Neural progenitor cell (in vitro differentiated cells): ENCODE measurements around the gene NRAS. TPM values are rescaled to one million over a fixed set of nuclear protein-coding genes. Genes with fewer than 3 reads are reported as not detected.

Experiments
- DNase-seq: peaks from one replicate; pipeline ENCODE4 v3.0.0-alpha.2; 2016; ENCODE audit warnings: low spot score
- H2AFZ ChIP-seq: fragments of 200-600 bp; sonication (generic); replicated peaks from 2 replicates; pipeline ENCODE4 v1.6.1; 2016; ENCODE audit warnings: antibody characterized with exemption
- H3F3A ChIP-seq: fragments of 200-600 bp; sonication (generic); 2 replicates; pipeline ENCODE4 v1.6.1; 2016; ENCODE audit warnings: antibody characterized with exemption, low read depth
- H3K27ac ChIP-seq: fragments of 200-600 bp; sonication (generic); 2 replicates; pipeline ENCODE4 v1.5.1; 2016; ENCODE audit warnings: mild to moderate bottlenecking
- H3K27me3 ChIP-seq: fragments of 200-600 bp; sonication (generic); 2 replicates; pipeline ENCODE4 v1.6.1; 2016; ENCODE audit warnings: mild to moderate bottlenecking, moderate library complexity
- H3K36me3 ChIP-seq: fragments of 200-600 bp; sonication (generic); 2 replicates; pipeline ENCODE4 v1.5.1; 2016
- H3K4me1 ChIP-seq: fragments of 200-600 bp; sonication (generic); 2 replicates; pipeline ENCODE4 v1.6.1; 2016; ENCODE audit warnings: mixed run types
- H3K4me2 ChIP-seq: fragments of 200-600 bp; sonication (generic); 2 replicates; pipeline ENCODE4 v1.6.1; 2016
- H3K4me3 ChIP-seq: fragments of 200-600 bp; sonication (generic); 2 replicates; pipeline ENCODE4 v1.5.1; 2016
- H3K79me2 ChIP-seq: fragments of 200-600 bp; sonication (generic); 2 replicates; pipeline ENCODE4 v1.6.1; 2016; ENCODE audit warnings: low read depth
- H3K9ac ChIP-seq: fragments of 200-600 bp; sonication (generic); 2 replicates; pipeline ENCODE4 v1.6.1; 2016
- H3K9me3 ChIP-seq: fragments of 200-600 bp; sonication (generic); 2 replicates; pipeline ENCODE4 v1.5.1; 2016; ENCODE audit warnings: low read depth
- H4K20me1 ChIP-seq: fragments of 200-600 bp; sonication (generic); 2 replicates; pipeline ENCODE4 v1.6.1; 2016; ENCODE audit warnings: low read depth
- H3K27ac Mint-ChIP-seq: 3 replicates; pipeline ENCODE4 v1.8.0; 2021; ENCODE audit warnings: mixed read lengths
- H3K27me3 Mint-ChIP-seq: 2 replicates; pipeline ENCODE4 v1.8.0; 2022; ENCODE audit warnings: low read depth, mild to moderate bottlenecking, inconsistent platforms, moderate library complexity, mixed read lengths; ENCODE audit not compliant: insufficient read depth
- H3K36me3 Mint-ChIP-seq: 3 replicates; pipeline ENCODE4 v1.8.0; 2021; ENCODE audit warnings: mixed read lengths
- H3K4me1 Mint-ChIP-seq: 3 replicates; pipeline ENCODE4 v1.8.0; 2021; ENCODE audit warnings: mixed read lengths
- H3K4me3 Mint-ChIP-seq: 3 replicates; pipeline ENCODE4 v1.8.0; 2021; ENCODE audit warnings: mild to moderate bottlenecking, moderate library complexity, mixed read lengths
- H3K9me3 Mint-ChIP-seq: 3 replicates; pipeline ENCODE4 v1.8.0; 2020; ENCODE audit warnings: mixed read lengths
- CTCF ChIP-seq: fragments of 200-600 bp; sonication (generic); IDR thresholded peaks from 2 replicates; pipeline ENCODE4 v1.5.1; 2017; ENCODE audit warnings: antibody characterized with exemption, mild to moderate bottlenecking
- EZH2 ChIP-seq: fragments of 200-600 bp; sonication (generic); IDR thresholded peaks from 2 replicates; pipeline ENCODE4 v1.6.1; 2017; ENCODE audit warnings: antibody characterized with exemption, mild to moderate bottlenecking, moderate library complexity
- EZH2phosphoT487 ChIP-seq: fragments of 200-600 bp; sonication (generic); IDR thresholded peaks from 2 replicates; pipeline ENCODE4 v1.6.1; 2017; ENCODE audit warnings: antibody characterized with exemption
- total RNA-seq: library from RNA; depleted of rRNA; stranded (reverse); fragments of >200 nt; gene quantifications from 2 replicates; pipeline ENCODE4 v1.2.3, GENCODE V29; 2015; ENCODE audit warnings: low replicate concordance

The NRAS gene
- total RNA-seq, 1 donor from 2014 or later = 169 TPM

- Histone ChIP-seq H3K36me3 (peaks cover 19% of the 10 kb centered on the region), H2AFZ (no peak overlapping the region), H3K9ac (no peak overlapping the region), H3K27ac (no peak overlapping the region), H3F3A (no peaks in the 10 kb centered on the region), H3K4me3 (no peak overlapping the region), H3K79me2 (peaks cover 100% of the 10 kb centered on the region), H4K20me1 (peaks cover 100% of the 10 kb centered on the region), H3K27me3 (no peaks in the 10 kb centered on the region), H3K4me2 (no peak overlapping the region), H3K9me3 (no peaks in the 10 kb centered on the region), H3K4me1 (peaks cover 15% of the 10 kb centered on the region)
- no peak for TF ChIP-seq CTCF
- TF ChIP-seq EZH2phosphoT487 = no peak
- TF ChIP-seq EZH2 = no peak
- no peaks in the 10 kb centered on the region for H3K27me3 Mint-ChIP-seq
- H3K4me1 Mint-ChIP-seq = peaks cover 23% of the 10 kb centered on the region
- peaks cover 27% of the 10 kb centered on the region for H3K36me3 Mint-ChIP-seq
- H3K4me3 Mint-ChIP-seq = no peak overlapping the region
- no peak for DNase-seq
- H3K27ac Mint-ChIP-seq = no peak overlapping the region
- H3K9me3 Mint-ChIP-seq = no peaks in the 10 kb centered on the region
These were observed 33.3 kb upstream of the NRAS start for GRCh38 chr1:114749835-114750234.

GRCh38 chr1:114746450-114747121 lies 30.0 kb upstream of the NRAS start:
- no peak overlapping the region for H3K4me3 ChIP-seq
- H3K9ac ChIP-seq = no peak overlapping the region
- Mint-ChIP-seq H3K27me3 (no peaks in the 10 kb centered on the region), H3K4me1 (peaks cover 14% of the 10 kb centered on the region), H3K9me3 (no peaks in the 10 kb centered on the region), H3K36me3 (peaks cover 37% of the 10 kb centered on the region), H3K27ac (no peak overlapping the region), H3K4me3 (no peak overlapping the region)
- peaks cover 100% of the 10 kb centered on the region for H3K79me2 ChIP-seq
- TF ChIP-seq CTCF = no peak
- no peak for TF ChIP-seq EZH2phosphoT487
- TF ChIP-seq EZH2 = no peak
- no peak for DNase-seq
- H3F3A ChIP-seq = no peaks in the 10 kb centered on the region
- no peaks in the 10 kb centered on the region for H3K4me1 ChIP-seq
- H4K20me1 ChIP-seq = peaks cover 100% of the 10 kb centered on the region
- H3K36me3 ChIP-seq = peaks cover 28% of the 10 kb centered on the region
- H3K4me2 ChIP-seq = no peak overlapping the region
- H3K9me3 ChIP-seq = no peaks in the 10 kb centered on the region
- H3K27me3 ChIP-seq = no peaks in the 10 kb centered on the region
- H2AFZ ChIP-seq = no peak overlapping the region
- H3K27ac ChIP-seq = no peak overlapping the region

DNA sequence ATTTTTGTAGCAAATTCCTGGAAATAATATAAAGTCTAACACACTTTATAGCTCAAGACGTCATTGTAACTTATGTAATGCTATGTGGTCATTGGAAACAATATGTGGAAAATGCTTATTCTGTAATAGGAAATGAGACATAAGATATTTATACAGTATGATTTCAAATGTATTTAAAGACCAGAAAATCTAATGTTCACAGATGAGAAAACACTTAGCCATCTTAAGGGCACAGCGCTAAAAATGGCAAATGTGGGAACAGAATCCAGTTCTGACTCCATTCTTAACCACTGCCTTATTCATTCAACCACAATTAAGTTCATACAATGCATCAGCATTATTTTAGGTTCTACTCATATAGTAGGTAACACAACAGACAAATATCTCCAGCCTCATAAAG lies 28.7 kb upstream of the NRAS start:
- H3K27ac Mint-ChIP-seq = no peak overlapping the region
- no peak for TF ChIP-seq CTCF
- no peak for TF ChIP-seq EZH2
- no peak for TF ChIP-seq EZH2phosphoT487

More for the DNA sequence above, 28.7 kb upstream of the NRAS start:
- peaks cover 99% of the 10 kb centered on the region for H4K20me1 ChIP-seq
- no peak overlapping the region for H3K4me3 Mint-ChIP-seq
- H3K4me2 ChIP-seq = no peak overlapping the region
- no peaks in the 10 kb centered on the region for H3F3A ChIP-seq
- no peak overlapping the region for H2AFZ ChIP-seq
- H3K27me3 Mint-ChIP-seq = no peaks in the 10 kb centered on the region
- H3K36me3 ChIP-seq = peaks cover 25% of the 10 kb centered on the region
- H3K27ac ChIP-seq = no peak overlapping the region
- no peaks in the 10 kb centered on the region for H3K9me3 ChIP-seq
- no peaks in the 10 kb centered on the region for H3K9me3 Mint-ChIP-seq
- H3K9ac ChIP-seq = no peak overlapping the region
- no peak for DNase-seq
- no peaks in the 10 kb centered on the region for H3K4me1 ChIP-seq
- peaks cover 40% of the 10 kb centered on the region for H3K36me3 Mint-ChIP-seq
- peaks cover 4% of the 10 kb centered on the region for H3K4me1 Mint-ChIP-seq
- H3K79me2 ChIP-seq = peaks cover 100% of the 10 kb centered on the region
- no peak overlapping the region for H3K4me3 ChIP-seq
- H3K27me3 ChIP-seq = no peaks in the 10 kb centered on the region
